GM21526 (cell line): ENCODE results near the gene PRKCH.

Experiments used
- ATAC-seq: cut with Tn5 transposase; IDR thresholded peaks from one replicate; pipeline ENCODE4 v1.9.1; 2021; ENCODE audit warnings: moderate library complexity; ENCODE audit not compliant: unreplicated experiment, low FRiP score

PRKCH gene

DNA sequence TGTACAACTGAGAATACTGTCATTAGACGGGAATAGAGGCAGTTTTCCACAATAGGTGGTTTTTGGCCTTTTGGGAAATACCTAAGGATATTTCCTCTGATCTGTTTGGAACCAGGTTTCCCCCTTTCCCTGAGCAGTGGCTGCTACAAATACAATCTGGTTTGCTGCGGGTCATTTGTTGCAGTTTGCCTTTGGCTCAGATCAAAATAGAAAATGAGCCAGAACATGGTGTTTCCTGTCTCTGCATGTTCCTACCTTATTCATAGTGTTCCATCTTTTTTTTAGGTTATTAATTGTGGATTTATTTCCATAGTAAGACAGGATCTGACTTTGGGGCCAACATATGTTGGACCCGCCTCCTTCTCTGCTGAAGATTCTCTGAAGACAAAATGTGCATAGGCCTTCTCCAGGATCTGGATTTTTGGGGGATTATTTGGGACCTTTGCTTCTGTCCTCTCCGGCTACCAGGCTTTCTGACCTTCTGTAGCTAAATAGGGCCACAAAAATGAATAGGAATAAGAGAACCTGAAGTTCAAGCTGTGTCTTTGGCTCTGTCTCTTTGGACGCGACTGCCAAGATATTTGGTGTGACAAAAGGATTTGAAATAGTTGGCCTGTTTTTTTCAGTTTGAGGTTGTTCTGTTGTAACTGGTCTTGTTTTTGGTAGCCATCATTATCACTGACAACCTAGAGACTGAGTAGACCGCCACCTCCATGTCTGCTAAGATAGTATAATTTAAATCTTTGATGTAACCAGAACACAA lies 146.9 kb downstream of the PRKCH start:
- no peak for ATAC-seq

DNA sequence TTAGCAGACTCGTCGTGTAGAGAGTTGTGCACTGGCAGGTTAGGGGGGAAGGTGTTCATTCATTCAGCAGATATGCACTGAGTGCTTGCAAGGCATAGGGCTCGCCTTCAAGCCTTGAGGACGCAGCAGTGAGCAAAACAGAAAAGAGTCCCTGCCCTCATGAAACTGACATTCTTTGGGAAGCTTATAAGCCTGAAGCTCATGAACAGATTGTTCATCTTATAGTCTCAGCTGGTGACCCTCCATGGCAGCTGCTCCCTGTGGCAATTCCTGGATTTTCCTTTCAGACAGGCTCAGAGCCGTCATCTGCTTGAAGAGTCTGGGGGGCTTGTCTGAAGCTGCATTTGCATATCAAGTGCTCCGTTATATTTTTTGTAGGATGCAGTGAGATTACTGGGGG lies 148.4 kb downstream of the PRKCH start:
- ATAC-seq, result no peak

DNA sequence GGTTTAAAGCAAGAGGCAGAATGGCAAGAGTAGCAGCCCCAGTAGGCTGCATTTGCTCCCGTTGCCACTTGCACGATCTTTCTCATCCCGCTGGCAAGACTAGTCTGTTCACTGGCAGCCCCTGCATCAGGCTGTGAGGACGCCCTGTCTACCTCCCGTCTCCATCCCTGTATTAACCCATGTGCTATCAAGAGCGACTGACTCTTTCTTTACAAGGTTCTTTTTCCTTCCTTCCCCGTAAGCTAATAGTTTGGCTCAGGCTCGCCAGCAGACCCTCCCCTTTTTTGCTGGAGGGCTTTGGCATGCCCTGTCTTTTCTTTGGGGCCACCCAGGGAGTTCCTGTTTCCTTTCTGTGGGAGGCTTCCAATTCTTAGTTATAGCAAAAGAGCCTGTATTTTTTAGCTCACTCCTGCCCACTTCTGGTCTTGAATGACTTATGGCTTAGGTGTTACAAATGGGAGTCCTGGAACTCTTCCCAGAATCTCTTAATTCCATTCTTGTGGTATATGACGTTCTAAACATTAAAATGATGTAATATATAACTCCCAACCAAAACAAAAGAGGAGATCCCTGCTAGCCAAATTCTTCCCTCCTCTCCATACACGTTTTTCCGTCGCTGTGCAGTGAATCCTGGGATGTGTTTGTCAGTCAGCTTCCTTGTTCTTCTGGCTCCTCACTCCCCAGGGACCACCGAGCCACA lies 149.0 kb downstream of the PRKCH start:
- no peak for ATAC-seq

DNA sequence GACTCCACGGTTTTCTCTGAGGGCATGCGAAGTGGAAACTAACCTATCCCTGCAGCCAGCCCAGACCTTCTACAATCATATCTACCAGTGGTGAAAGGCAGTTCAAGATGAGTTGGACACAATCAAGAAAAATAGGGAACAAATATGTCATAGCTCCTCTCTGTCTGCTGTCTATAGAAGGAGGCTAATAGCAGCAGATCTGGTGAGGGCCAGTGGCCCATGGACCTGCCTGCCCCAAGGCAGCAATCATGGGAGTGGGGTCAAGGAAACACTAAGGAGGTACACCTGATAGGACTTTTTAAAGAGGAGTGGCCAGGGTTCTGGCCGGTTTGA lies 149.5 kb downstream of the PRKCH start:
- no peak for ATAC-seq

DNA sequence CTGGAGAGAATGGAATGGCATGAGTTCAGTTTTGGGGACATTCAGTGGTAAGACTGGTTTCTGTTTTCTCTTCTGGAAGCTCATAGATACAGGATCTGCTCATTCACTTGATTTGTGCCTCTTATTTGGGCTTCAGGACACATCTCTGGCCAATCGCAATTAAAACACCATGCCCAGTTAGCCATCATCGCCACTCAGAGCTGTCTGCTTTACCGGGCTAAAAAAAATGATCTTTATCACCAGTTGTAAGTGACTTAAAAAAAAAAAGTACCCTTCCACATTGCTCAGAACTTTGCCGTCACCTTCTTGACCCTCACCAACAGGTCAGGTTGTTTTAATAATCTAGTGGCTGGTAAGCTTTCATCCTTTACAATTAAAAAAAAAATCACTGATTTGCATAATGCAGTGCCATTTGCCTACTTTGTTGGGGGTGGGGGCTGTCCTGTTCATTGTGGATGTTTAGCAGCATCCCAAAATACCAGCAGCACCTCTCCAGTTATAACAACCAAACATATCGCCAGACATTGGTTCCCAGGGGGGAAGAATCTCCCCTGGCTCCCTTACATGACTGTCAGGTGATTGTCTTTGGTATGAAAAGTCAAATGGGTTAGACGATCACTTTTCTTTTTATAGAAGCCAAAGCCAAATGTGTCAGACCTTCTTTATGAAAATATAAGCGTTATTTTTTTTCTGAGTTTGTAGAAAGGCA lies 150.1 kb downstream of the PRKCH start:
- ATAC-seq, result no peak

DNA sequence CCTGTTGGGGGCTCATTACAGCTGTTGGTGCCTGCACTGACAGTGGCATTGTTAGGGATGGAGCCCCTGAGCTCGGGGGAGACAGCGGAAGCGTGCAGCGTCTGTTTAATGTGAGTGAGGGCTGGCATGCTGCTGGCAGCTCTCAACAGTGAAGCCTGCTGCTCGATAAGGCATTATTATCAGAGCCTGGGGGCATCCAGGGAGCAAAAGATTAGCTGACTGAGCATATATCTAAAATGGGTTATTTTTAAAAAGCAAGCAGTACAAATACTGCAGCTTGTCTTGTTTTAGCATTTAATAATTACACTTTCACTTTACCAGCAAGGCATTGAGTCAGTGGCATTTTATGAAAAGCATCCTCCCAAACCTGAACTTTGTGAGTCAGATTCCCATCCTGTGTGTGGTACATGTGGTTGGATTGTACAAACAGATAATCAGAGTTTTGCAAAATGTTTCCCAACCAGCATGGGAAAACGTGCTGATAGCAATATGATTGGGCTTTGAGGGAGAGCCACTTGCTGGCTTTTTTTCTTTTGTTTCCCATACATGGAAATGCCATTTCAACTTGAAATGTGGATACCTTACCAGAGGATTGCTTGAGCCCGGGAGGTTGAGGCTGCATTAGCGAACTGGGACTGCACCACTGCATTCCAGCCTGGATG lies 150.8 kb downstream of the PRKCH start:
- ATAC-seq, result no peak

DNA sequence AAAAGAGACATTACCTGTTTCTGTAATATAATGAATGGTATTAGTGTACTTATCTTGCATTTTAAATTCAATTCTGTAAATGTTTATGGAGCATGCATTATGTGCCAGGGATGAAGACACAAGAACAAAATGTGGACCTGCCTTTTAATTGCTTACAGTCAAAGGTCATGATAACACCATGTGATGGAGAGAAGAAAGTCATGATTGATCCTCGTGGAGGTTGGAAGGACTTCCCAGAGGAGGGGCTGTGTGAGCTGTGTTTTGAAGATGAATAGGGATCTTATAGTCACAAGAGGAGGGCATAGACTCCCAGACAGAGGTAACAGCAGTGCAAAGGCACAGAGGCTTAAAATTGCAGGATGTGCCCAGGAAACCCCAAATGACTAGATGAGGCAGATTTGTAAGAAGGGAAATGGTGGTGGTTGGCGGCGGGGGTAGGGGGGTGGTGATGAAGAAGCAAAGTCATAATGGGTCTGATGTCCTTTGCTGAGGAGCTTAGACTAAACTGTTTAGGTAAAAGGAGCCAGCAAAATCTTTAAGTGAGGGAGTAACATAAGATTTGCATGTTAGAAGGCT lies 151.5 kb downstream of the PRKCH start:
- no peak for ATAC-seq

DNA sequence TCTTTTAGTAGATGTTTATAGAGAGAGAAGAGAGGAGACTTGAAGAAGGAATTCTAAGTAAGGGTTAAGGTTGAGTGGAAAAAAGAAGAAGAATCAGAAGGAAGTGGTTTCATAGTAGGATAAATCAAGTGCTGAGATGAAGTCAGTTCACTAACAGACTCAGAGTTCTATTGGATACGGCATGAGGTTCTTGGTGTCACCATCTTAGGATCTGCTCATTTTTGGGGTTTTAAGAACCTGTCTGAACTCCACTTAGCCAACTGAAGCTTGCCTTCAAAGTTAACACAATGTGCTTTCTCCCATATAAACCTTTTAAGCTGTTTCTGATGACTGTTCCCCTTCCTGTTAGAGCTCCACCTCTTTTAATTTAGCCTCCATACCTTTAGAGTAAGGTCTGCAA lies 152.6 kb downstream of the PRKCH start:
- ATAC-seq, result no peak

DNA sequence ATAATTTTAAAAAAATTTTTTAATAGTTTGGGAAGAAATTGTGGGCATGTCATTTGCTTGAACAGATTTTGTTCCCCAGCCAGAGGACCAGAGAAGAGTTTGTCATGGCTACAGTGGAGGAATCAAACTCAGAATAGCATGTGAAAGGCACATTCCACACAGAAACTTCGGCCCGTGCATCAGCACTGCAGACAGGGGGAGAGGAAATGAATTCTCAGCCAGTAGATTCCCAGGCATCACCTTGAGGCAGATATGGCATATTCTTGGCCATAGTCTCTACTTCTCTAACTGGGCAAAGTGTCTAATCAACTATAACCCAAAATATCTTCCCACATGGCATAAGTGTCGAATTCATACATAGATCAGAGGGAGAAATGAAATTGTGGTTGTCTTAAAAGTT lies 153.3 kb downstream of the PRKCH start:
- ATAC-seq, result no peak

DNA sequence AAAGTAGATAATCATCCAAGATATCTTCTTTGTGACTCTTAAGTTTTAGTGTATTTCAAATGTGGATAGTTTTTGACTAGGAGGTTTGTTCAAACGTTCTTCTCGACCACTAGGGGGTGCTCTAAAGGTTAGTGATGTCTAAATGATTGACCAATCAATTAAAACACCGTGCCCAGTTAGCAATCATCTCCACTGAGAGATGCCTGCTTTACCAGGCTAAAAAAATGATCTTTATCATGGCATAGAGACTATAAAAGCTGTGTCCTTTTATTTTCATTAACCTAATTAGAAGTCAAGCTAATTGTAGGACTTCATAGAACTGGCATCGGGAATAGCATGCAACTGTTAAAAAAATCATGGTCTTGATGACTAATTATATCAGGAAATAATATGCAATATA lies 153.9 kb downstream of the PRKCH start:
- no peak for ATAC-seq

DNA sequence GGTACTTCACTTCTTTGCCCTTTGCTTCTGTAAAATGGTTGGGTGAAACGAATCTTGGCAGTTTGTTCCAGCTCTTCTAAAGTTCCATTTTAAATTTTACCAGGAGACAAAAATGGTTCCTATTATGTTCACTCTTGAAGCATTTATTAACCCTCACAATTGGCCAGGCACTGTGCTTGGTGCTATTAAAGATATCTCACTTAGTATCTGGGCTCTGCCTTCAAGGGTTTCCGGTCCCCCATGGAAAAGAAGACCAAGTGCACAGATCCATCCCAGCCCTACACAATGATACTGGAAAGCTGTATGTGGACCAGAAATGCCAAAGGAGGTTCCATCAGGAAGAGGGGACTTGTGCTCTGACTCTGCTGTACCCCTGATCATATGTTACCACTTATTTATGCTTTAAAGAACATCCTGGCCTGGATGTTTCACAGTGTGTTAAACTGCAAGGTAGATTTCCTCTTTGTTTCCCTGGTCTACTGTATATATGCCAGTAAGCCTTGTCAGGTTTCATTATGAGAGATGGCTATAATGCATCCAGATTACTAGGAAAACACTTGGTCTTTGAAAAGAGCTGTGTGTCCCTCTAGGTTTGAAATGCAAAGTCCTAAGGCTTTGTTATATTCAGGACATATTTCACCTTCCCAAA lies 154.8 kb downstream of the PRKCH start:
- ATAC-seq, result no peak

DNA sequence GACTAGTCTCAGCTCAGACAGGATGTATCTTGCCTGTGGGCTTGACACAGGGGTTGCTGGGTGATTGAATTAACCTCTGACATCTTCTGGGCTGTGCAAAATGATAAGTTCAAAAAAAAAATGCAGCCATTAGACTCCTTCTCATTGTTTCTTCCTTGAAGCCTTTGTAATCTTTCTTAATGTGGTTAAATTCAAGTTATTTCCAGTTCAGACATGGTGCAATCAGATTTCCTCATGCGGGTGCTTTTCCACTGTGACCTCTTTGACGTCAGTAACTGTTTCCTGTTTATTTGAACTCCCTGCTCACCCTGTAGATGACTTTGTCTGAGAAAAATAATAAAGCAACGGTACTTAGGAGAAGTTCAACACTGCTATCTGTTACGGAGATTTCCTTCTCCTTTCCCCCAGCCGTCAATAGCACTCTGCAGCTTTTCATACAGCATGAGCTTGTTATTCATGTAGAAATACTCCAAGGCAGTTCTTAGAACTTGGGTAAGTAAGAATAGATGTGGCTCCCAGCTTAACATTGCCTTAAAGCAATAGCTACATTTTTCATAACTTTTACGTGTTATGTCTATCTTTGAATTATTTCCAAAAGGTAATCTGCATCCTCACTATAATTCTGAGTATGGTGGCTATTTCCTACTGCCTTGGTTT lies 155.5 kb downstream of the PRKCH start:
- no peak for ATAC-seq

DNA sequence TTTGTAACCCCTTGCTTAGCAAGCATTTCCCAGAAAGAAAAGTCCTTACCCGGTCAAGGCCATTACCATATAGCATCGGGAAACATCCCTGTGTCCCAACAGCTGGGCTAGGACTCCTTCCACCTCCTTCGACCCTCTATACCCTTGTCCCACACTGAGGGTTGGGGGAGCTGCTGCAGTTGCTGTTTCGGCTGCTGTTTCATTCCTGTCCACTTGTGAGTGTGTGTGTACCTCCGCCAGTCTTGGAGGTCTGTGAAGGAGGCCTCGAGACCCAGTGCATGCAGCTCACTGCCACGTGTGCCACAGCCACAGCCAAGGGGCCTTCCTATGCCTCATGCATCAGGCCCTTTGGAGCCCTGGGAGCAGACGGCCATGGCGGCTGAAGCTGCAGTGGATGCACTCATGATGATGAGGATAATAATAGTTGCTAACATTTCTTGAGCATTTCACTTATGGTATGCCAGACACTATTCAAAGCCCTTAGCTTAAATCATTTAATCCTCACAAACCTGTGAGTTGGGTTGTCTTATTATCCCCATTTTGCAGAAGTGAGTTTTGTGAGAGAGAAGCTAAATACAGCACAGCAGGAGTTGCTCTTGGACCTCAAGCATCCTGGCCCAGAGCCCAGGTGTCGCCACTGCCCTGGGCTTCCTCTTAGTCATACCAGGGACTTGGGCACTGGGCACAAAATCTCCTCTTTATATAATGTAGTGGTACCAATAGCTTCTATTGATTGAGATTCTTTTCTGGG lies 156.5 kb downstream of the PRKCH start:
- no peak for ATAC-seq

DNA sequence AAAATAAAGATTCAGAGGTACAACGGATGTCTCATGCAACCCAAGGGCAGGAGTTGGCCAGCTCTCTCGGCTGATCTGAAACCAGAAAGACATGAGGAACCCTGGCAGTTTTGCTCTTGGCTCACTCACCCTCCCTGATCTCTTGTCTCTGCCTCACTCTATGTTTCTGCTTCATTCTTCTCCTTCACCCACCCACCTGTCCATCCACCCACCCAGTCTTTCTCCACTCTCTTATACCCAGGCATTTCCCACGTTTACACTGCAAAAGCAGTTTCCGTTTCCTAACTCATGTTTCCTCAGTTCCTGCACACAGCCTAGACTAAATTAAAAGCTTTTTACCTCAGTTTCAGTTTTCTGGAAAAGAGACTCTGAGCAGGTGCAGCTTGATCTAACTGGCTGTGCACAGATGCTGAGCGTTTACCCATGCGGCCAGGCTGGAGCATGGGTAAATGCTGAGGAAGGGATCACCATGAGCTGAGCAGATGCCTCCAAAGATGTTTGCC lies 157.6 kb downstream of the PRKCH start:
- ATAC-seq, result peak; percentile 56

DNA sequence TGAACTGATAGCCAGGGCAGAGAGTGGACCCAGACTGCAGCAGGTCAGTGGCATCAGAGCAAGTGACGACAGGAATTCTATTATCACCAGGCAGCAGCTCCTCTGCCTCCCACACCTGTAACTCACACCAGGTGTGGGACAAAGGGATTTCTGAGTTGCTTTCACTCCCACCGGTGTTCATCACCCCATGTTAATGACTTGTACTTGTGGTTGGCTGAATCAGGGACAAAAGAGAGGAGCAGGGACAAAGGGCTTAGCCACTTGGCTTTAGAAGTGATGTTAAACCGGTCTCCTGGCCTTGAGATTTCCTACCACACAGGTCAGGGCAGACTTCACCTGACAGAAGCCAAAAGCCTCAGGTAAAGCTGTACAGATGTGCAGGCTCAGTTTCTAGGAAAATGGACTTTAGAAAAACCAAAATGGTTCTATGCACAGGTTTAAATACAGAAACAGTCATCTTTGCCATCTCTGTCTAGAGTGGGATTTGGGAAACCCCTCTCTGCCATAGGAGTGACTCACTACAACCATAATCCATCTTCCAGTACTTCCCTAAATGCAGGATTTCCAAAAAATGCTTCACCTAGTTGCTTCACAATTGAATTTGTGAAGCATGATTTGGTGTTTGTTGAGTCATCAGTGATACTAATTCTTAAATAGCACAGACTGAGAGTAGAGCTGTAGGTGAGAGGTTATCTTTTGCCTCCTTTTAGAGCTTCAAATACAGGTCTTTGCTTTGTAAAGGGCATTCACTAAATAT lies 158.5 kb downstream of the PRKCH start:
- ATAC-seq, result no peak

DNA sequence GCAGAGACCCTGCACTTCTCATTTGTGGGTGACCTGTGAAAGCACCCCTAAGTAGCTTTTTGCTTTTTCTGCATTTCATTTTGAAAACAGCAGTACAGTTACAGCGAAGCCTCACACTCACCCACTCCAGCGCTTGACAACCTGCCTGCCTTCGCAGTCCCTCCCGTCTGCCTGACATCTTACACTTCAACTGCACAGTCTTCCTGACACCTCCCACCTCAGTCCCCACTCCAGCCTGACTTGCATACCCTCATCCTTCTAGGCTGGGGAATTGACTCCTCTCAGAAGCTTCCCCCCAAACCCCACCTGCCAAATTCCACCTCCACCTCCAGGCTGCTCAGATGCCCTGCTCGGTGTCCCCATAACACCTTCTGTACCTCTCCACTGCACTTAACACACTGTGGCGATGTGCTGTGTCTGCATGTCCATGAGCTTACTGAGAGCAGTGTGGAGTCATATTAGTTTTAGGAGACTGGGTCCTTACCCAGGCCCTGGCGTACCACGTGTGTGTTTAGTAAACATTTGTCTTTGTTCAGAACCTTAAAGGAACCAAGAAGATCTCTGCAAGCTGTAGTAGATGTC lies 159.4 kb downstream of the PRKCH start:
- no peak for ATAC-seq

DNA sequence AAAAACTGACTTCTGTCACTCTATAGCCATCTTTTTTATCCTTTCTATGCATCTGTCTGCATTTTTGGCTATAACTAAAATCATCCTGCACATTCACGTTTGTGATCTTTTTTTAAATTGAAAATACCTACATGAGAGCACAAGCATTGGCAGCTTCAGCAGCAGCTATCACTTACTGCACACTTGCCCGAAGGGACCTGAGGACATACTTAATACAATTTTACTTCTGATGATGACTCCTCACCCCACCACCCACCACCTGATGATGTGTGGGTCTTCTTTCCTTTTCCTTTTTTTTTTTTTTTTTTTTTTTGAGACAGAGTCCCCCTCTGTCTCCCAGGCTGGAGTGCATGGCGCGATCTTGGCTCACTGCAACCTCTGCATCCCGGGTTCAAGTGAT lies 160.3 kb downstream of the PRKCH start:
- ATAC-seq, result no peak
